Tibial nerve (tissue), 4 donors: ENCODE data around the gene USH1G. TPM values are rescaled to one million over a fixed set of nuclear protein-coding genes. Genes with fewer than 3 reads are reported as not detected.

Experiments used
- DNase-seq, 2 donors: peaks; one replicate each; pipeline ENCODE4 v3.0.0-alpha.2; 2019; ENCODE audit warnings: low spot score in 2 of 2
- H3K27ac ChIP-seq, 4 donors: fragments of 200-600 bp; sonication (generic) in 3 of 4; one replicate each; pipeline ENCODE4 v1.5.1; 2017 to 2019; ENCODE audit warnings: mild to moderate bottlenecking in 1 of 4
- H3K27me3 ChIP-seq, 2 donors: fragments of 200-600 bp; sonication (generic) in 1 of 2; one replicate each; pipeline versions ENCODE4 v1.5.1 to v1.6.0; 2017 to 2019
- H3K36me3 ChIP-seq, 3 donors: fragments of 200-600 bp; sonication (generic); one replicate each; pipeline ENCODE4 v1.5.1; 2018 to 2019
- H3K4me1 ChIP-seq, 4 donors: fragments of 200-600 bp; sonication (generic) in 3 of 4; one replicate each; pipeline ENCODE4 v1.5.1; 2017 to 2019
- H3K4me3 ChIP-seq, 4 donors: fragments of 200-600 bp; sonication (generic) in 3 of 4; one replicate each; pipeline ENCODE4 v1.5.1; 2017 to 2019; ENCODE audit warnings: mild to moderate bottlenecking in 1 of 4, moderate library complexity in 1 of 4
- H3K9me3 ChIP-seq, 4 donors: fragments of 200-600 bp; sonication (generic) in 3 of 4; one replicate each; pipeline ENCODE4 v1.5.1; 2017 to 2019
- CTCF ChIP-seq, 5 experiments: fragments of 200-600 bp in 3 of 5; fragments of 450-650 bp in 2 of 5; sonication (generic) in 3 of 5; IDR thresholded peaks; one replicate each; pipeline ENCODE4 v1.5.1; 2016 to 2019; ENCODE audit warnings: antibody characterized with exemption in 5 of 5, mild to moderate bottlenecking in 3 of 5, moderate library complexity in 2 of 5
- EP300 ChIP-seq, 2 donors: sonication (generic); formaldehyde crosslinking; IDR thresholded peaks; one replicate each; pipeline ENCODE4 v1.6.1; 2017; ENCODE audit warnings: antibody characterized with exemption in 2 of 2, mild to moderate bottlenecking in 1 of 2
- POLR2A ChIP-seq, 2 donors: fragments of 450-650 bp; IDR thresholded peaks; one replicate each; pipeline ENCODE4 v1.6.1; 2017; ENCODE audit warnings: antibody characterized with exemption in 2 of 2, mild to moderate bottlenecking in 2 of 2, moderate library complexity in 2 of 2
- WGBS, 2 donors: methylation state at CpG; one replicate each; pipeline ENCODE4 v1.1.5; 2018; 5-methylcytosine and 5-hydroxymethylcytosine counted together
- total RNA-seq, 4 donors: library from RNA; depleted of rRNA; stranded (reverse); fragments of >200 nt; gene quantifications; one replicate each; pipeline ENCODE4 v1.1.0, GENCODE V29; 2016

The USH1G gene
- total RNA-seq, 4 donors from 2014 or later, result 0.87 TPM; not detected in 3

DNA sequence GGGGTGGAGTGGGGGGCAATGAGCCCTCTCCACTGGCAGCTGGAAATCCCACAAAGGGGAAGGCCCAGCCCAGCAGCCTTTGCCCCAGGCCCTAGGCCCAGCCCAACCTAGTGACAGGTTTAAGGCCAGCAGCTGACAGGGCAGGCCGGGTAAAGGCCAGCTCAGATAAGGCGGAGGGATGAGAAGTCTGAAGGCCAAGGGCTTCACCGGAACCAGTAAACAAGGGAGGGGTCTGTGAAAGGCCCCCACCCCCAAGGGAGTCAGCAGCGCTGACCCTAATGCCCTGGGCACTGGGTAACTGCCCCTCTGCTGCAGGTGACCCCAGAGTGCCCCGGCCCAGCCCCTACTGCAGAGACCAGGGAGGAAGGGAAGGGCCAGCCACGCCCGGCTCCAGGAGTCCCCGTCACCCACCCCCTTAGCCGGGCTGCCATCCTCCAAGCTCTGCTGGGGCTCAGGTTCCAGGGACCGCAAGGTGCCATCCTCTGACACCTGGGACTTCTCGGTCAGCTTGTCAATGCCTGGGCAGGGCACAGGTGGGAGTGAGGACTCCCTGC, 30.2 kb upstream of the USH1G start:
- Histone ChIP-seq H3K9me3 (no peaks in the 10 kb centered on the region), H3K27me3 (peaks cover 0 to 18% of the 10 kb centered on the region in 2 donors), H3K36me3 (no peaks in the 10 kb centered on the region), H3K4me3 (no peak overlapping the region), H3K4me1 (peaks cover 0 to 2% (median 0%) of the 10 kb centered on the region in 4 donors), H3K27ac (no peak overlapping the region)
- TF ChIP-seq EP300 (IDR thresholded peaks at IDR 0.05) (no peak), CTCF (IDR thresholded peaks at IDR 0.05) (no peak), POLR2A (IDR thresholded peaks at IDR 0.05) (no peak)
- DNase-seq, result no peak
- WGBS, 2 donors, result 79 to 87% methylated on average over 6 to 11 of the region's 11 CpGs

DNA sequence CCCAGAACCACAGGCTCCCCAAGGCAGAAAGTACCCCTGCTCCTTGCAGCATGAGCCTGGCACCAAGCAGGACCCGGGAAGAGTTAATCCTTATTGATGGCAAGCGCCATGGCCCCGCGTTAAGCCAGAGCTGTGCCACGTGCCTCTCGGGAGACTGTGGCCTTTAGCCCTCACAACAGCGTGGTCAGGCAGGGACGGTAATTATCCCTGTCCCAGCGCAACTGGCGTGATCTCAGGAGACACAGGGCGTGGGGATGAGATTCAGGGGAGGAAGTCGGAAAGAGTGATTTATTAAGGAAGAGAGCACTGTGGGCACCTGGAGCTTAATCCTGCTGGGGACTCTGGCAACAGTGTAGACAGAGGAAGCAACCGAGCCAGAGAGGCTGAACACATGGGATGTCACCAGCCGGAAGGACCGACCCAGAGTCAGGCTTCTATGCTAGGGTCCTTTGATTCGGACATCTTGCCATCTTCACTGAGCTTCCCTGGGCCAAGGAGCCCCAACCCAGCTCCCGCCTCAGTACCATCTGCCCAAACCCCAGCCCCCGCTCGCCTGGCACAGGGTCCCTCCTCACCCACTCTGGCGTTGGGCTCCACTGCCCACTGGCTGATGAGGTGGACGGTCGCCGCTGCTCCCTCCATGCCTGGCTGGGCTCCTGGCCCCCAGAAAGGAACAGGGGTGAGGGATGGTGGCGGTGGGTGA, 29.5 kb upstream of the USH1G start:
- DNase-seq, result no peak
- WGBS, 2 donors, result 60 to 62% methylated on average over 23 to 24 of the region's 24 CpGs
- H3K27me3 ChIP-seq, result peaks cover 0 to 18% of the 10 kb centered on the region in 2 donors
- no peaks in the 10 kb centered on the region for H3K4me1 ChIP-seq
- no peaks in the 10 kb centered on the region for H3K9me3 ChIP-seq
- no peaks in the 10 kb centered on the region for H3K36me3 ChIP-seq
- H3K27ac ChIP-seq, result no peak overlapping the region
- no peak overlapping the region for H3K4me3 ChIP-seq
- no peak for TF ChIP-seq EP300 (IDR thresholded peaks at IDR 0.05)
- TF ChIP-seq CTCF (IDR thresholded peaks at IDR 0.05), result no peak
- no peak for TF ChIP-seq POLR2A (IDR thresholded peaks at IDR 0.05)

DNA sequence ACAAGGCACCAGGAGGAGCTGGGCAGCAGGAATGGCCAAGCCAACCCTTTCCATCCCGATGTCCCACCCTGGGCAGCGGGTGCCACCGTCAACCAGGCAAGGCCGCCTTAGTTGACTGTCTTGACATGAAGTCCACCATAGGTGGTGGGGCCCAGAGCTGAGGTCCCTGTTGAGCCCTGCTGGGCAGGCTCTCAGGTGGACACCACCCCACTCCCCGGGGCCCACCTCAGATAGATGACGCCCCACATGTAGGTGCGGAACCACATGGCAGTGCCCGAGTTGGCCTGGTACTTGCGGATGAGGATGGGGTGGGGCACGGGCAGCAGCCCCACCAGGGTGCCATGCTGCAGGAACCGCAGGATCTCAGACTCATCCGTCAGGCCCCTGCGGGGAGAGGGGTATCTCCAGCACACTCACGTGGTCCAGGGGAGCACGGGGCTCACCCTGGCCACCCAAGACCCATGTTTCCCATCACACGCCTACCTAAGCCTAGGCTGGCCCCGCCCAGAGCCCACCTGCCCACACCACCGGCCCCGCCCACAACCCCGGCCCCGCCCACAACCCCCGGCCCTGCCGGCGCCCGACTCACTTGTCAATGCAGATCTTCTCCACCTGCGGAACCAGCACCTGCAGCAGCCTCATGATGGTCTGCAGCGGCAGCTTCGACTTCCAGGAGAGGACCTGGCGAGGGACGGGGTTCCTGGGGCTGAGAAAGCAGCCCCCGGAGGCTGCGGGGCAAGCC, 28.8 kb upstream of the USH1G start:
- no peaks in the 10 kb centered on the region for H3K4me1 ChIP-seq
- TF ChIP-seq CTCF (IDR thresholded peaks at IDR 0.05) (no peak), POLR2A (IDR thresholded peaks at IDR 0.05) (no peak), EP300 (IDR thresholded peaks at IDR 0.05) (no peak)
- H3K36me3 ChIP-seq, result no peaks in the 10 kb centered on the region
- no peak overlapping the region for H3K27ac ChIP-seq
- no peak overlapping the region for H3K4me3 ChIP-seq
- DNase-seq, result no peak
- H3K9me3 ChIP-seq, result no peaks in the 10 kb centered on the region
- WGBS, 2 donors, result 73 to 89% methylated on average over 10 to 31 of the region's 32 CpGs
- H3K27me3 ChIP-seq, result peaks cover 0 to 18% of the 10 kb centered on the region in 2 donors

DNA sequence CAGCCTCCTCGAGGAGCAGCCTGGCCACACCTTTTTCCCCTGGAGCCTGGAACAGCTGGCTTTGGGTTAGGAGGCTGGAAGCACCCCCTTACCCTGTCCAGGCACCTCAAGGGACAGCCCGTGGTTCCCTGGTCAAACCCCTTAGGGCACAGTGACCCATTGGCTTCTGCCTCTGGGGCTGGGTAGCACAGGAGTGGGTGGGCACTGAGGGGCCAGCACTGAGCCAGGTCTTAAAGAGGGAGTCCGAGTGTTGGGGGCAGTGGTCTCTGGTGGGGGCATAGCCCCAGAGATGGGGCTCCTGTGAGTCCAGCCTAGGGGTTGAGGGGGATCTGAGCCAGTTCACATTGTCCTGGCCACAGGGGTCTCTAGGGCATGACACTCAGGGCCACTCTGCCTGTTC, 28.0 kb upstream of the USH1G start:
- H3K4me1 ChIP-seq, result no peaks in the 10 kb centered on the region
- no peak for DNase-seq
- no peak overlapping the region for H3K27ac ChIP-seq
- TF ChIP-seq CTCF (IDR thresholded peaks at IDR 0.05) (no peak), EP300 (IDR thresholded peaks at IDR 0.05) (no peak), POLR2A (IDR thresholded peaks at IDR 0.05) (no peak)
- no peaks in the 10 kb centered on the region for H3K36me3 ChIP-seq
- H3K9me3 ChIP-seq, result no peaks in the 10 kb centered on the region
- H3K4me3 ChIP-seq, result no peak overlapping the region
- 52 to 58% methylated on average over 2 of the region's 3 CpGs for WGBS, 2 donors
- H3K27me3 ChIP-seq, result peaks cover 0 to 23% of the 10 kb centered on the region in 2 donors

- H3K27ac ChIP-seq, result no peak overlapping the region
- TF ChIP-seq POLR2A (IDR thresholded peaks at IDR 0.05), result no peak
- no peak for TF ChIP-seq CTCF (IDR thresholded peaks at IDR 0.05)
- no peak for TF ChIP-seq EP300 (IDR thresholded peaks at IDR 0.05)
- H3K36me3 ChIP-seq, result no peaks in the 10 kb centered on the region
- no peak overlapping the region for H3K4me3 ChIP-seq
- 57 to 63% methylated on average over 6 to 7 of the region's 8 CpGs for WGBS, 2 donors
- no peaks in the 10 kb centered on the region for H3K9me3 ChIP-seq
- DNase-seq, result no peak
- H3K4me1 ChIP-seq, result no peaks in the 10 kb centered on the region
- H3K27me3 ChIP-seq, result peaks cover 0 to 28% of the 10 kb centered on the region in 2 donors
Measured at GRCh38 chr17:74950207-74950606, 27.2 kb upstream of the USH1G start.
